Endometrium (tissue), 2 donors: Measurements from ENCODE around the gene SHROOM2.
"Not testable (repeated sequence)": the region's sequence is repeated elsewhere in the genome, so short reads cannot be mapped to it uniquely, and the experiment has no call there.

Experiments used
- FAIRE-seq: peaks from 2 replicates; lab custom pipeline; 2012; peaks lifted over from hg19 to GRCh38; lab: Jason Lieb, UNC
- donor health status: control.
- donor health status: control.

SHROOM2 gene

DNA sequence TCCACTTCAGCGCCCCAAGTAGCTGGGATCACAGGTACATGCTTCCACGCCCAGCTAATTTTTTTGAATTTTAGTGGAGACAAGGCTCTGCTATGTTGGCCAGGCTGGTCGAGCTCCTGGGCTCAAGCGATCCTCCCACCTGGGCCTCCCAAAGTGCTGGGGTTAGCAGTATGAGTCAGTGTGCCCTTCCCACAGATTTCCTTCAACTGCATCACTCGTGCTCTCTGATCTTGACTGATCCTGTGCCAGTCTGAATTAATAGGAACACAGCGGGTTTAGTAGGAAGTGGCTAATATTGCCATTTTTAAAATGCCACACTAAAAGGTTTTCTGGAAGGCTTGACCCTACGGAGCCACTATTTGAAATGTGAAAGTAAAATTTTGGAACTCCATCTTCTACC is 4.3 kb upstream of the SHROOM2 start:
- no peak for FAIRE-seq

GRCh38 chrX:9784332-9784731 is 1.9 kb upstream of the SHROOM2 start:
- no peak for FAIRE-seq

DNA sequence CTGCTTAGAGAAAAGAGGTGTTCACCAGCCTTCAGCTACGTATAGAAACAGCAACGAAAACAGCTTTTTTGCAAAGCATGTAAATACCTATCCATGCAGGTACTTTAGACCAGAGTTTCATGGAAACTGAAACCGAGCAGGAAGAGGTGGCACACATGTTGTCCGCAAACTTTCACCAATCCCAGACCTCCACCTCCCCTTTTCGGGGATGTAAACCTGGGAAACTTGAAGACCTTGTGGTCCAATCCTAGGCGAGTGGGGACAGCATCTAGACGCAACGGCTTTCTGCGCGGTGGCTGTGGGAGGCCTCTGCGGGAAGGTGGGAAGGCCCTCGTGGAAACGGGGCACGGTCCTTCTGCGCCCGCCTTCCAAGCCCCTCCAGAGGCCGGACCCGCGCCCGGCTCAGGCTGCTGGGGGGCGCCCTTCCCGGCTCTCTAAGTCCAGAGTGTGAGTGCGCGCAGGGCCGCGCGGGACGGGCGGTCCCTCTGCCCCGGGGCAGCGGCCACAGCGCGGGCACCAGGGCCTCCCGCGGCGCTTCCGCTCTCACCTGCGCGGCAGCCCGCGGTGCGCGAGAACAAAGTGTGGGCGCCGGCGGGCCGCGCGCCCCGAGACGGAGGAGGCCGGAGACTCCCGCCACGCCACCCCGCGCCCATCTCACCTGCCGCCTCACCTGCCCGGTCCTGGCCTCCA is 830 bp upstream of the SHROOM2 start:
- no peak for FAIRE-seq

DNA sequence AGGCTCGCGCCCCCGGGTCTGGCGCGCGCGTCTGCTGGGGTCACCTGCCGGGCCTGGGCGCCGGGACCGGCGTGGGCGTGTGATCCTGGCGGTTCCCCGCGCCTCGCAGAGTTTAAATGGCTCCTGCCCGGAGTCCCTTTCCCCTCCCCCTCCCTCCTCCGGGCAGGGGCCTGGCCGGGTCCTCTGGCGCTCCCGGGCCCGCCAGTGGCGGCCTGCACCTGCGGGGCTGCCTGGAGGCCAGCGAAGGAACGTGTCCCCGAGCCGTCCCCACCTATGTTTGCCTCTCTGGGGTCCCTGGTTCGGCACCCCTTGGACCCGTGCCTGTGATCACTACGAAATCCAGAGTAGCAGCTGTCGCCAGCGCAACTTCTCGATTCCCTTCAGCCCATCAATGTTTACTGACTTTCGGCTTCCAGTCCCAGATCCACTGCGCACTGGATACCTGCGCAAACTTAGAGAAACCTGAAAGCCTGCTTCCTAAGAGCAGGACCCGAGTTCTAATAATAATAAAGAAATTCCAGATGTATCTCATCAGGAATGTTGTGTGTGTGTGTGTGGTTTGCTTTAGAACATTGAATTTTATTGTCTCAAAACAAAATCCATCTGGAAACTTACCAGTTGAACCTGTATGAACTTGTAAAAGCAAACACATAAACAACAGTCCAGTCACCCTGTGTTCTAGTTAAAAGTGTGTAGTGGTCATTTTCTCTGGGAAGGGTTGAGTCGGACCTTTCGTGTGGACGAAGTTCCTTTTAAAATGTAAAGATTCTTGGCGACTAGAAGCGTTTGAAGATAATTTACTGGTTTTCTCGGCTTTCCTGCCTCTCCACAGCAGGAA is 788 bp downstream of the SHROOM2 start:
- peak; percentile 48 for FAIRE-seq

- no peak for FAIRE-seq
These were observed 2.7 kb downstream of the SHROOM2 start for GRCh38 chrX:9788911-9789310.

- no peak for FAIRE-seq
These were observed 3.3 kb downstream of the SHROOM2 start for GRCh38 chrX:9789555-9789954.

- FAIRE-seq: no peak
These were observed 4.6 kb downstream of the SHROOM2 start for GRCh38 chrX:9790866-9791265.

DNA sequence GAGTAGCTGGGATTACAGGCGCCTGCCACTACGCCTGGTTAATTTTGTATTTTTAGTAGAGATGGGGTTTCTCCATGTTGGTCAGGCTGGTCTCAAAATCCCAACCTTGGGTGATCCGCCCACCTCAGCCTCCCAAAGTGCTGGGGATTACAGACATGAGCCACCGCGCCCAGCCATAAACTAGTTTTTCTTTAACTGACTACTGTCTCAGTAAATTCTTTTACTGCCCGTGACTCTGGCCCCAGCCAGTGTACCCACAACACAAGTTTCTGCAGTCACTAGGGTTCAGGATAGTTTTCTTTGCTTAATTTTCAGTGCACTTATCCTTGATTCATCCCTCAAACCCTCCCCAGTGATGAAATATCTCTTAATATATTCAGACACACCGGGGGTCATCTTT is 8.3 kb downstream of the SHROOM2 start:
- FAIRE-seq: no peak

DNA sequence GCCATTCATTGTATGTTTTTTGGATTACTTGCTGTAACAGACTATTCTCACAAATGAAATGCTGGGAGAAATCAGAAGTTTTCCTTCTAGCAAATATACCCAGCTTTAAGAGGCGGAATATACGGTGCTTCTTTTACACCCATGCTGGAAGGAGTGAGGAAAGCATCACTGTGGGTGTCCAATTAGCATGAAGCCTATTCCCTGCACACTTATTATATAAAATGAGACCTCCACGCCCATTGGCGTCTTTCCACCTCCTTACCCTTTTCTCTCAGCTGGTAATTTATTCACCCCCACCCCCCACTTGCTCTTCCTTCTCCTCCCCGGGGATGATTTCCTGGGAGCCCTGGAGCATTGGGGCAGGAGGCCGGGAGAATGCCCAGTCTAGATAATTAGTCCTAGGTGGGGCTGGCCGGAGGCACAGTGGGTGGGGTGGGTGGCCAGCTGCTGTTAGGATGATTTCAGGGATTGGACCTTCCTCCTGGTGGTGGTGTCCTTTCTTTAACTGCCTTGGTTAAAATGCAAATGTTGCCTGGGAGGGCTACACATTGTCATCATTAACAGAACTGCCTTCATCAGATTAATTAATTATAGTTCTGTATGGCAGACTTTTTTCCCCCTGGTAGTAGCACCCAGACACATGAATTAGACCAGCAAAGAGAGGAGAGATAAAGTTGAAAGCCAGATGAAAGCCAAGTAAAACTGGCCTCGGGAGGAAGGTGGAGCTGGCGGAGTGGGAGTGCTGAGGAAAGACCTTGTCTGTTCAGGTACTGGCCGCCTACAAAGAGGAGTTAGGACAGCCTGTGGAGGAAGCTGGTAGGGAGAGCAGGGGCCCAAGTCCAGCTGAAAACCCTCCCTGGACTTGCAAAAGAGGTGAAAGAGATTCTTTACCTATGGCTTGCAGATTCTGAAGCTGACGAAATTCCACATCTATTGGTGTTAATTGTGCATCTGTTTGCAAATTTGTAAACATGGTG is 11.4 kb downstream of the SHROOM2 start:
- FAIRE-seq: no peak

DNA sequence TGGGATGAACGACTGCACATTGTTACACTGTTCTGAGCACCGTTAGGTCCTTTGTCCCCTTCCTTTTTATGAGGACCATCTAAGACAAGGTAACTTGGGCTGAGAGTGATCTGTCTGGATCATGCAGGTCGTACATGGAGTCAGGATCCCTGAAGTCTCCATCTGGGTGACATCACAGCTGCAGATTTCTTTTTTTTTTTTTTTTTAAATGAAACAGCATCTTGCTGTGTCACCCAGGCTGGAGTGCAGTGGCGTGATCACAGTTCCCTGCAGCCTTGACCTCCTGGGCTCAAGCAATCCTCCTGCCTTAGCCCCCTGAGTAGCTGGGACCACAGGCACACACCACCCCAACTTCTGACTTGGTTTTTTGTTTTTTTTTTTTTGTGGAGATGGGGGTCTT is 16.5 kb downstream of the SHROOM2 start:
- no peak for FAIRE-seq

GRCh38 chrX:9804444-9804843 is 18.2 kb downstream of the SHROOM2 start:
- no peak for FAIRE-seq

GRCh38 chrX:9805956-9806355 is 19.7 kb downstream of the SHROOM2 start:
- no peak for FAIRE-seq

- FAIRE-seq: no peak
These were observed 21.3 kb downstream of the SHROOM2 start for GRCh38 chrX:9807355-9808182.

- FAIRE-seq: not testable (repeated sequence)
These were observed 23.6 kb downstream of the SHROOM2 start for GRCh38 chrX:9809876-9810275.

DNA sequence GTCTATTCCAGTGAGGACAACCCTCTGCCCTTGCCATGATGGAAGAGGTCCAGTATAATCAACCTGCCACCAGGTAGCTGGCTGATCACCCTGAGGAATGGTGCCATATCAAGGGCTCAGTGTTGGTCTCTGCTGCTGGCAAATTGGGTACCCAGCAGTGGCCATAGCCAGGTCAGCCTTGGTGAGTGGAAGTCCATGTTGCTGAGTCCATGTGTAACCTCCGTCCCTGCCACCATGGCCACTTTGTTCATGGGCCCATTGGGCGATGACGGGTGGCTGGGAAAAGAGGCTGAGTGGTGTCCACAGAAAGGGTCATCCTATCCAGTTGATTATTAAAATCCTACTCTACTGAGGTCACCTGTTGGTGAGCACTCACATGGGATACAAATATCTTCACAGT is 24.9 kb downstream of the SHROOM2 start:
- FAIRE-seq: not testable (repeated sequence)

GRCh38 chrX:9816084-9816700 is 30.0 kb downstream of the SHROOM2 start:
- no peak for FAIRE-seq

GRCh38 chrX:9821572-9821971 is 35.3 kb downstream of the SHROOM2 start:
- FAIRE-seq: no peak

DNA sequence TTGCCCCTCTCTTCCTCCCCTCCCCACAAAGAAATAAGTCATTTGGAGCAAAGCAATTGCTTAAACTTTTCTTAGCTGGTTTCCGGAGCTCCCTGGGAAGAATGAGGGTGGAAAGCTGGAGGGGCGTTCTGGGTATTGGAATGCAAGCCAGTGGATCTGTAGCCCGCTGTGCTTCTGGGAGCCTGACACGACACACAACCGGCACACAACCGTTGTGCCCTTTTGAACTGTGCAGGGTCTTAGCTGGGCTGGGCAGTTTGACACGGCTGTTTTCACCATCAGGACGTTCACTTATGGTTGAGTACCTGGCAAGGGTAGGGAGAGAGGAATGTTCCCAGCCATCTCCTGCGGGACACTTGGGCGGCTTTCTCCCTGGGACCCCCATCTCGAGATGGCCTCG is 38.3 kb downstream of the SHROOM2 start:
- FAIRE-seq: no peak

- no peak for FAIRE-seq
These were observed 39.0 kb downstream of the SHROOM2 start for GRCh38 chrX:9825129-9825790.

- no peak for FAIRE-seq
These were observed 39.7 kb downstream of the SHROOM2 start for GRCh38 chrX:9825966-9826365.
